Fibroblast of mammary gland (primary cell): ENCODE measurements around the gene GPX2.

Experiments used
- DNase-seq: peaks from one replicate; pipeline ENCODE4 v3.0.0-alpha.2; 2010; ENCODE audit warnings: low read depth
- H3K4me3 ChIP-seq: 2 replicates; pipeline ENCODE4 v1.5.1; 2011; ENCODE audit warnings: low read depth, mild to moderate bottlenecking, low read length, moderate library complexity; ENCODE audit not compliant: control insufficient read depth
- TF ChIP-seq, protein P1 (sequence below): conservative IDR thresholded peaks from 2 replicates; pipeline ENCODE4 v1.5.1; 2011; ENCODE audit warnings: low read depth, low read length, inconsistent platforms; ENCODE audit not compliant: control insufficient read depth, insufficient read depth

The GPX2 gene

DNA sequence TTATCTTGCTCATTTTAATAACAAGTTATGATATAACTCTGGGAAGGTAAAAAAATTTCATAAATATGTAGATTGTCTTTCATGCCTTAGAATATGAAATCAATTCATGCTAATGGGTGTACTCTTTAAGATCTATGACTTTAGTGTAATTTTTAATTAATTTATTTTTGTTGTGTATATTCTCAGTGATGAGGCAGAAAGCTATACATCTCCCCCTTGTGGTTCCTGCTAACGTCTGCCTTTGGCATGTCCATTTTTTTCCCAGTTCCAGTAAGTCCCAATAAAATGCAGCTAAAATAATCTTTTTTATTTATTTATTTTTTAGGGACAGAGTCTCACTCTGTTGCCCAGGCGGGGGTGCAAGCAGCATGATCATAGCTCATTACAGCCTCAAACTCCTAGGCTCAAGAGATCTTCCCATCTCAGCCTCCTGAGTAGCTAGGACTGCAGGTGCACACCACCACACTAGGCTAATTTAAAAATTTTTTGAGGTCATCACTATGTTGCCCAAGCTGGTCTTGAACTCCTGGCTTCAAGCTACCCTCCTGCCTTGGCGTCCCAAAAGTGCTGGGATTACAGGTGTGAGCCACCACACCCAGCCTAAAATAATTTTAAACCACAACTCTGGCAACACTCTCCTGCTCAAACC is 31.6 kb downstream of the GPX2 start:
- H3K4me3 ChIP-seq: no peak overlapping the region
- DNase-seq: peak; percentile 50

DNA sequence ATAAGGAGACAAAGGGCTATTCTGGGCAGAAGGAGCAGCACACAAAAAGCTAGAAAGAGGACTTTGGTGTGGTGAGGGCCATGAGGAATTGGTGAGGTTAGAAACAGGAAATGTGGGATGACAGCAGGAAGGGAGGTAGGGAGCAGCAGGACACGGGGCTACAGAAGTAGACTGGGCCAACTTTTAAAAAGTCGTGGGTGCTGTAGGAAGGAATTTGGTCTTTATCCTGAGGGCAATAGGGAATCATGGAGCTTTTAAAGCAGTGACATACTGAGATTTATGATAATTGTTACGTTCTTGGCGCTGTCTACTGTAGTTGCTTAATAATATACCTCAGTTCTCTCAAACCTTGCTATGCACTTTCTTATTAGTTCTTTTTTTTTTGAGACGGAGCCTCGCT is 36.5 kb downstream of the GPX2 start:
- H3K4me3 ChIP-seq: no peak overlapping the region
- TF ChIP-seq, protein P1, sequence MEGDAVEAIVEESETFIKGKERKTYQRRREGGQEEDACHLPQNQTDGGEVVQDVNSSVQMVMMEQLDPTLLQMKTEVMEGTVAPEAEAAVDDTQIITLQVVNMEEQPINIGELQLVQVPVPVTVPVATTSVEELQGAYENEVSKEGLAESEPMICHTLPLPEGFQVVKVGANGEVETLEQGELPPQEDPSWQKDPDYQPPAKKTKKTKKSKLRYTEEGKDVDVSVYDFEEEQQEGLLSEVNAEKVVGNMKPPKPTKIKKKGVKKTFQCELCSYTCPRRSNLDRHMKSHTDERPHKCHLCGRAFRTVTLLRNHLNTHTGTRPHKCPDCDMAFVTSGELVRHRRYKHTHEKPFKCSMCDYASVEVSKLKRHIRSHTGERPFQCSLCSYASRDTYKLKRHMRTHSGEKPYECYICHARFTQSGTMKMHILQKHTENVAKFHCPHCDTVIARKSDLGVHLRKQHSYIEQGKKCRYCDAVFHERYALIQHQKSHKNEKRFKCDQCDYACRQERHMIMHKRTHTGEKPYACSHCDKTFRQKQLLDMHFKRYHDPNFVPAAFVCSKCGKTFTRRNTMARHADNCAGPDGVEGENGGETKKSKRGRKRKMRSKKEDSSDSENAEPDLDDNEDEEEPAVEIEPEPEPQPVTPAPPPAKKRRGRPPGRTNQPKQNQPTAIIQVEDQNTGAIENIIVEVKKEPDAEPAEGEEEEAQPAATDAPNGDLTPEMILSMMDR: no peak
- no peak for DNase-seq

More for the DNA sequence above, 31.6 kb downstream of the GPX2 start:
- TF ChIP-seq, protein P1: peak; percentile 82

DNA sequence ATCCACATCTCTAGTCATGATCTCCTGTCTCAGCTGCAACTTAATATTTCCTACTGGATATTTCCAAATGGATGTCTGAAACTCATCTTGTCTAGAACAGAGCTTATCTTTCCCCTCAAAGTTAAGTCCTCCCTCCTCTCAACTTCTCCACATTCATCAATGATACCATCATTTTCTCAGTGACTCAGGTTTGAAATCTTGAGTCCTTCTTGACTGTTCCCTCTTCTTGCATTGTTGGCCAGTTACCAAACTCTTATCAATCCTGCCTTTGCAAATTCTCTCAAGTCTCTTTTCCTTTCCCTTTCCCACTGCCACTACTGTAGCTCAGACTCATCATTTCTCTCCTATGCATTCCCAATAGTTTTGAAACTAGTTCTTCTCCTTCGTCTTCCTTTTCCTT is 42.6 kb downstream of the GPX2 start:
- TF ChIP-seq, protein P1: no peak
- H3K4me3 ChIP-seq: no peak overlapping the region
- DNase-seq: no peak

DNA sequence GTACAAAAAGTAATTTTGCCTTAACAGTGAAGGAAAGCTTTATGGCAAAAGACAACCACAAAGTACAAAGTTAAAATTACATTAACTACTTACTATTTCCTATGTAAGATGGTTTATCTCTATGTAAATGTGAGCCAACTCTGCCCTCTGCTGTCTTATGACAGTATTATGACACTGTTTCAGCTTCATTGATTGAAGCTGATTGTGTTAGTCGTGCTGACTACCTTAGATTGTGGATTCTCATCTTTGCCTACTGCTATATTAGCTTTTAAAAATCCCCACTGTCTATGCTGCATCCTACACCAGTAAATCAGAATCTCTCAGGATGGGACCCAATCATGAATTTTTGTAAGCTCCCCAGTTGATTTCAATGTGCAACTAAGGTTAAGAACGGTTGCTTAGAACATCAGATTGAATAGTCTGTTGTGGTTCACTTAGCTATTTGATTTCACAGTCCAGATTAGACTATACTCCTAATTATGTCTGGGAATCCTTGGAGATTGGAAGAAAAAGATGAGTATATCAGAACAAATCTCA is 50.6 kb downstream of the GPX2 start:
- DNase-seq: peak; percentile 75
- H3K4me3 ChIP-seq: no peak overlapping the region
- TF ChIP-seq, protein P1: peak; percentile 54

DNA sequence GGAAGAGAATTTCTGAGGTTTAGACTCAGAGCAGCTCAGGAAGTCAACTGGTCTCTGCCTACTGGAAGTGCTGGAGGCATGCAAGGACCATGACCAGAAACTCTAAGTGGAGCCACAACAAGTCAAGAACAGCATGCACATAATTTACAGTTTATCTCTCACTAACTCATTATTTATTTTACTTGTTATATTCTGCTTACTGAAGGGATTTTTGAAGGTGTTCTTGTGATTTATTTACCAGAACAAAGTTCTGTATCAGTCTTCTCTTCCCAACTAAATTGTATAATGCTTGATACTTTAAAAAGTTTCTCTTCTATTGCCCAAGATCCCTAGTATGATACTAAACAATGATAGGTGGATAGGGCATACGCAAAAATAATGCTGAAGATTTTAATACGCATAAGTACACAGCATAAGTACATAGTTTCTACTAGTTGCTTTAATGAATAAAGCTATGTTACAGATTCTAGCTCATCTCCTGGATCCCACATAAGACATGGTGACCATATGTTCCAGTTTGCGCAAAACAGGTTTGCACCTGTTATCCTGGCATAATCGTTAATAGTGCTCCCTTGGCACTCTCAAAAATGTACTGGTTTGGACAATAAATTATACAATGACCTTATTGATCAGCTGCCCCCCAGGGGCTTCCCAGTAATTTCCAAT is 51.2 kb downstream of the GPX2 start:
- no peak overlapping the region for H3K4me3 ChIP-seq
- no peak for DNase-seq
- TF ChIP-seq, protein P1: no peak

DNA sequence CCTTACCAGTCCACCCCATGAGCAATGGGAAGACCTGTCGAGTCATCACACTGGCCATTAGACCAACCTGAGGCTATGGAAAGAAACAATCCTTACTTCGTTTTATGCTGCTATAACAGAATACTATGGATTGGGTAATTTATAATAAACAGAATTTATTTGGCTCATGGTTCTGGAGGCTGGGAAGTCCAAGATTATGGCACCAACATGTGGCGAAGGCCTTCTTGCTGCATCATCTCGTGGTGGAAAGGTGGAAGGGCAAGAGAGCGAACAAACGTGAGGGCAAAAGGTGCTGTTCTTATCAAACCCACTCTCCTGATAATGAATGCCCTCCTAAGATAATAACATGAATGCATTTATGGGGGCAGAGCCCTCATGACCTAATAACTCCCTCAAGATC is 53.2 kb downstream of the GPX2 start:
- DNase-seq: no peak
- no peak overlapping the region for H3K4me3 ChIP-seq
- TF ChIP-seq, protein P1: no peak
